GM13977 (cell line): ENCODE results near the gene SNX8.

Experiments
- DNase-seq: peaks from one replicate; pipeline ENCODE4 v3.0.0; 2012; ENCODE audit warnings: low spot score
- in situ Hi-C: fragments of 300-500 bp; cut with MboI; formaldehyde crosslinking; loops from one replicate; pipeline ENCODE4 v1.12.0; 2022; ENCODE audit warnings: low sequenced_read_pairs, low pct_unique_long_range_greater_than_20kb, mixed read lengths, inconsistent platforms; ENCODE audit not compliant: unreplicated experiment
- TF ChIP-seq, protein P1 (sequence below): IDR thresholded peaks from 2 replicates; pipeline ENCODE4 v1.5.1; 2012; ENCODE audit warnings: mild to moderate bottlenecking, control low read depth; ENCODE audit not compliant: insufficient read depth; ENCODE audit errors: extremely low read depth, missing control alignments

The SNX8 gene

GRCh38 chr7:2212906-2213305 is 101.3 kb downstream of the SNX8 start:
- no peak for DNase-seq
- TF ChIP-seq, protein P1, sequence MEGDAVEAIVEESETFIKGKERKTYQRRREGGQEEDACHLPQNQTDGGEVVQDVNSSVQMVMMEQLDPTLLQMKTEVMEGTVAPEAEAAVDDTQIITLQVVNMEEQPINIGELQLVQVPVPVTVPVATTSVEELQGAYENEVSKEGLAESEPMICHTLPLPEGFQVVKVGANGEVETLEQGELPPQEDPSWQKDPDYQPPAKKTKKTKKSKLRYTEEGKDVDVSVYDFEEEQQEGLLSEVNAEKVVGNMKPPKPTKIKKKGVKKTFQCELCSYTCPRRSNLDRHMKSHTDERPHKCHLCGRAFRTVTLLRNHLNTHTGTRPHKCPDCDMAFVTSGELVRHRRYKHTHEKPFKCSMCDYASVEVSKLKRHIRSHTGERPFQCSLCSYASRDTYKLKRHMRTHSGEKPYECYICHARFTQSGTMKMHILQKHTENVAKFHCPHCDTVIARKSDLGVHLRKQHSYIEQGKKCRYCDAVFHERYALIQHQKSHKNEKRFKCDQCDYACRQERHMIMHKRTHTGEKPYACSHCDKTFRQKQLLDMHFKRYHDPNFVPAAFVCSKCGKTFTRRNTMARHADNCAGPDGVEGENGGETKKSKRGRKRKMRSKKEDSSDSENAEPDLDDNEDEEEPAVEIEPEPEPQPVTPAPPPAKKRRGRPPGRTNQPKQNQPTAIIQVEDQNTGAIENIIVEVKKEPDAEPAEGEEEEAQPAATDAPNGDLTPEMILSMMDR, result no peak
- in situ Hi-C loops, result loop anchor here (25.0 kb wide), 1 partner anchor 626 kb away; no protein-coding TSS in a partner anchor

GRCh38 chr7:2211926-2212325 is 102.3 kb downstream of the SNX8 start:
- in situ Hi-C loops, result loop anchor here (25.0 kb wide), 1 partner anchor 625 kb away; no protein-coding TSS in a partner anchor

GRCh38 chr7:2211259-2211880 is 102.9 kb downstream of the SNX8 start:
- TF ChIP-seq, protein P1, result no peak
- in situ Hi-C loops, result loop anchor here (25.0 kb wide), 1 partner anchor 624 kb away; no protein-coding TSS in a partner anchor
- no peak for DNase-seq

More at GRCh38 chr7:2211926-2212325, 102.3 kb downstream of the SNX8 start:
- DNase-seq, result no peak
- TF ChIP-seq, protein P1, result no peak

DNA sequence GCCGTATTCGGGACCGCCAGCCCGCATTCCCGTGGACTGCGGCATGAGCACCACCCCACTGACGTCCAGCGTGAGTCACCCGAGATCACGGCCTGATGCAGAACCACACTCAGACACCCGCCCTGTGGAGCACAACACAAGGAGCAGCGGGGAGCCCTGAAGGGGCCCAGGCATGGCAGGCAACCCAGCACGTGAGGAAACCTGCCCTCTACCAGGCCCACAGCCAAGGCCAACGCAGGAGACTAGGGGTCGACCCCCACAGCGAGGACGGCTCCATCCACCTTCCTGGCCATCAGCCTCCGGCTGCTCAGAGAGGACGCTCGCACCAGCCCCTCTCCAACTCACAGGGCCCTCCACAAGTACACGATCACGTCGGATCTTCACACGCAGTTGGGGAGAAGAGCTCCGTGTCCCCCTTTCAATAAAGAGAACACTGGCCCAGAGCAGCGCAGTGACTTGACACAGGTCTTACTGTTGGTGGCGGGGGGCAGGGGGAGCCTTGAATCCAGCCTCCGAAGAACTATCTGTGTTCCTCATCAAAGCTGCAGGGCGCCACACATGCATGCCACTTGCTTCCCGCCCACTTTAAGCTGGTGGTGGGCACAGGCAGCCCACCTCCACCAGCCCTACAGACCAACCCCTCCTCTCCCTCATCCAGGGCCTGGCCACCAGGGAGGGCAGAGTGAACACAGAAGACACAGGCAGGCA is 103.5 kb downstream of the SNX8 start:
- TF ChIP-seq, protein P1, result no peak
- DNase-seq, result no peak
- in situ Hi-C loops, result loop anchor here (25.0 kb wide), 1 partner anchor 623 kb away; no protein-coding TSS in a partner anchor

DNA sequence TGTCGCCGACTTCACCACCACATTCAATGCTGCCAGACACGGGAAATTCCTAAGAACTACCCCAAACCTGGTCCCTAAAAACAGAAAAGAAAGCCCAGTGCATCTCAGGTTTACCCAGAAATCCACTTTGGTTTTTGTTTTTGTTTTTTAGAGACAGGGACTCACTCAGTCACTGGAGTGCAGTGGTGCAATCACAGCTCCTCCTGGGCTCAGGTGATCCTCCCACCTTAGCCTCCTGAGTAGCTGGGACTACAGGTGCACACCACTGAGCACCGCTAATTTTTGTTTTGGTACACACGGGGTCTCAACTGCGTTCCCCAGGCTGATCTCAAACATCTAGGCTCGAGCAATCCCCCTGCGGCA is 104.3 kb downstream of the SNX8 start:
- in situ Hi-C loops, result loop anchor here (25.0 kb wide), 1 partner anchor 623 kb away; no protein-coding TSS in a partner anchor

More for the DNA sequence above, 104.3 kb downstream of the SNX8 start:
- DNase-seq, result no peak
- TF ChIP-seq, protein P1, result no peak
